GM23338 (cell line): ENCODE results near the gene ANGPT4.

Experiments
- CREB1 ChIP-seq: fragments of 250-450 bp; sonication (Bioruptor Pico); IDR thresholded peaks from 2 replicates; pipeline ENCODE4 v1.5.0; 2020; ENCODE audit warnings: low read depth, mild to moderate bottlenecking, moderate library complexity
- CTCF ChIP-seq, 2 experiments: fragments of 200-600 bp in 1 of 2; sonication (generic) in 1 of 2; conservative IDR thresholded peaks; 2 replicates each; pipeline versions ENCODE4 v1.5.1 to v1.6.1; 2016 to 2017; ENCODE audit warnings: antibody characterized with exemption in 2 of 2, low read depth in 2 of 2, mild to moderate bottlenecking in 2 of 2, moderate library complexity in 1 of 2
- EZH2 ChIP-seq: fragments of 200-600 bp; sonication (generic); IDR thresholded peaks from one replicate; pipeline ENCODE4 v1.8.0; 2017; ENCODE audit warnings: antibody characterized with exemption, mild to moderate bottlenecking, low read depth; ENCODE audit not compliant: unreplicated experiment
- EZH2phosphoT487 ChIP-seq: fragments of 200-600 bp; sonication (generic); IDR thresholded peaks from one replicate; pipeline ENCODE4 v1.8.1; 2018; ENCODE audit warnings: antibody characterized with exemption; ENCODE audit not compliant: unreplicated experiment
- JUNB ChIP-seq: IDR thresholded peaks from one replicate; pipeline ENCODE4 v1.6.1; 2016; ENCODE audit warnings: antibody characterized with exemption; ENCODE audit not compliant: unreplicated experiment
- ZNF331 ChIP-seq: fragments of 250-450 bp; sonication (Bioruptor Pico); IDR thresholded peaks from 2 replicates; pipeline ENCODE4 v1.5.0; 2020; ENCODE audit warnings: low read depth, mild to moderate bottlenecking, moderate library complexity

DNA sequence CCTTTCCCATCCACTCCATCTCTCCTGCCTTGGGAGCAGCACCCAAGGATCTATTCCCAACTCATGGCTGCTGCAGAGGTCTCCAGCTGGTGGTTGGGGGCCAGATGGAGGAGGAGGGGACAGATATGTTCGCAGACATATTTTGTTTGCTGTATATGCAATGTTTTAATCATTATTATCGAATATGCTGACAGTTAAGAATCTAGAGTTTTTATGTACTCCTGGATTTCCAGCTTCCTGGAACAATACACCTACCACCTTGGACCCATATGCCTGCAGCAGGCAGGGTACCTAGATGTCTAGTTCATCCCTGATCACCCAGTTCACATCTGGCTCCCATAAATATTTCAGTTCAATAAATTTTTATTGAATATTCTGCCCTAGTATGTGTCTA lies 73.6 kb downstream of the ANGPT4 start:
- TF ChIP-seq CTCF (conservative IDR thresholded peaks at IDR 0.05; ENCODE audit: low read depth in 2 of 2) (no peak), EZH2phosphoT487 (no peak), EZH2 (no peak), JUNB (no peak), ZNF331 (CRISPR knock-in tag) (no peak), CREB1 (CRISPR knock-in tag) (no peak)
